ENCODE results near the gene LNX1. TPM values are rescaled to one million over a fixed set of nuclear protein-coding genes. Genes with fewer than 3 reads are reported as not detected.

The LNX1 gene
- total and polyA plus RNA-seq, 2 of the 13 experiments (the other 11 are each of a cell fraction or from before 2014, with no cell fraction given) = 0.49 TPM

- TF ChIP-seq LRRFIP1 (CRISPR knock-in tag; conservative IDR thresholded peaks at IDR 0.05) (no peak), THYN1 (CRISPR knock-in tag; IDR thresholded peaks at IDR 0.05; ENCODE audit: borderline replicate concordance, low read depth) (no peak), ZKSCAN8 (CRISPR knock-in tag; IDR thresholded peaks at IDR 0.05; ENCODE audit: borderline replicate concordance) (no peak), TFE3 (CRISPR knock-in tag; IDR thresholded peaks at IDR 0.05) (no peak), SMAD9 (CRISPR knock-in tag; IDR thresholded peaks at IDR 0.05) (no peak), ZNF703 (CRISPR knock-in tag; IDR thresholded peaks at IDR 0.05; ENCODE audit: borderline replicate concordance) (no peak), ZNF746 (CRISPR knock-in tag; IDR thresholded peaks at IDR 0.05) (no peak)
Observed at GRCh38 chr4:53593765-53594164, 2.5 kb upstream of the LNX1 start (continued).

- Histone ChIP-seq H3K4me1 (ENCODE audit: insufficient read depth, low read length) (peaks cover 52% of the 10 kb centered on the region), H4K20me1 (ENCODE audit: insufficient read depth, low read length) (no peaks in the 10 kb centered on the region), H3K36me3 (replicated peaks in 1 of 2; ENCODE audit: control insufficient read depth in 1 of 2, insufficient read depth in 2 of 2, low read length in 2 of 2) (no peaks in the 10 kb centered on the region), H3K9me3 (ENCODE audit: low read length) (no peaks in the 10 kb centered on the region), H3K27ac (ENCODE audit: extremely low read length, insufficient read depth, low read length) (no peak overlapping the region), H2AFZ (ENCODE audit: low read length) (no peak overlapping the region), H3K4me3 (replicated peaks in 1 of 3; ENCODE audit: insufficient read depth in 1 of 3, low read depth in 2 of 3, low read length in 3 of 3) (no peak overlapping the region; a peak in 1 of 6 replicates), H3K4me2 (ENCODE audit: low read depth, low read length) (peak overlapping the region; percentile 14; the same call in 1 of the 2 replicates), H3K27me3 (ENCODE audit: control insufficient read depth in 1 of 2, insufficient read depth in 2 of 2, low read length in 2 of 2) (no peaks in the 10 kb centered on the region), H3K79me2 (ENCODE audit: insufficient read depth, low read length) (no peaks in the 10 kb centered on the region), H3K9ac (ENCODE audit: insufficient read depth, low read depth, low read length) (no peak overlapping the region)
- 41% methylated on average over 20 of the region's 20 CpGs for WGBS (ENCODE audit: low lambda C conversion rate)
- intact Hi-C loops (cut with micrococcal nuclease; ENCODE audit: unreplicated experiment) (no loop called here), in situ Hi-C loops (cut with HindIII; ENCODE audit: extremely low pct_ligation_motif_present, low pct_unique_long_range_greater_than_20kb) (no loop called here)
- ChIA-PET CTCF (ENCODE audit: low intra/inter-chr PET ratio, low total read pairs) (no interaction called here), POLR2A (no interaction called here)
- no peak for FAIRE-seq
- TF ChIP-seq ONECUT2 (CRISPR knock-in tag; IDR thresholded peaks at IDR 0.05) (no peak), KLF15 (CRISPR knock-in tag; IDR thresholded peaks at IDR 0.05; ENCODE audit: borderline replicate concordance) (no peak), FOSL2 (CRISPR knock-in tag; IDR thresholded peaks at IDR 0.05) (peak; percentile 87), ZBTB33 (CRISPR knock-in tag; IDR thresholded peaks at IDR 0.05) (peak; percentile 91)
- no peak for DNase-seq (ENCODE audit: low spot score)
- no TSS peak for BruUV-seq (replicated peaks)
- peak; percentile 68 for ATAC-seq
Observed at GRCh38 chr4:53592686-53593501, 1.6 kb upstream of the LNX1 start.

Measured in HepG2 (cell line).